ENCODE measurements around the gene ATP2A3.

The ATP2A3 gene

GRCh38 chr17:3879591-3880417 is 84.4 kb downstream of the ATP2A3 start:
- in situ Hi-C loops (cut with HindIII; ENCODE audit: low pct_unique_long_range_greater_than_20kb, low sequenced_read_pairs), result no loop called here
- TF ChIP-seq JUND (IDR thresholded peaks at IDR 0.05; ENCODE audit: low read depth), result no peak
- no peak for DNase-seq (ENCODE audit: low read depth in 1 of 2, low spot score in 1 of 2)

- in situ Hi-C loops (cut with HindIII; ENCODE audit: low pct_unique_long_range_greater_than_20kb, low sequenced_read_pairs), result no loop called here
- no peak for TF ChIP-seq JUND (IDR thresholded peaks at IDR 0.05; ENCODE audit: low read depth)
- DNase-seq (ENCODE audit: low read depth in 1 of 2, low spot score in 1 of 2), result no peak
These were observed 85.1 kb downstream of the ATP2A3 start for GRCh38 chr17:3879186-3879585.

- in situ Hi-C loops (cut with HindIII; ENCODE audit: low pct_unique_long_range_greater_than_20kb, low sequenced_read_pairs), result no loop called here
- no peak for DNase-seq (ENCODE audit: low read depth in 1 of 2, low spot score in 1 of 2)
- no peak for TF ChIP-seq JUND (IDR thresholded peaks at IDR 0.05; ENCODE audit: low read depth)
These were observed 87.0 kb downstream of the ATP2A3 start for GRCh38 chr17:3877220-3877619.

GRCh38 chr17:3875317-3875716 is 88.9 kb downstream of the ATP2A3 start:
- in situ Hi-C loops (cut with HindIII; ENCODE audit: low pct_unique_long_range_greater_than_20kb, low sequenced_read_pairs), result no loop called here
- no peak for TF ChIP-seq JUND (IDR thresholded peaks at IDR 0.05; ENCODE audit: low read depth)
- DNase-seq (ENCODE audit: low read depth in 1 of 2, low spot score in 1 of 2), result no peak

All from T47D (cell line).